KMS-11 (cell line): ENCODE results near the gene SLC25A39.

ENCODE experiments used
- H2AFZ ChIP-seq: fragments of 200-600 bp; sonication (generic); 2 replicates; pipeline ENCODE4 v1.6.1; 2016; ENCODE audit warnings: antibody characterized with exemption, mixed run types, low read depth
- H3K27ac ChIP-seq: fragments of 200-600 bp; sonication (generic); 2 replicates; pipeline ENCODE4 v1.6.1; 2016; ENCODE audit warnings: mild to moderate bottlenecking, mixed run types
- H3K27me3 ChIP-seq: fragments of 200-600 bp; sonication (generic); 2 replicates; pipeline ENCODE4 v1.6.1; 2017; ENCODE audit warnings: mild to moderate bottlenecking, low read depth, mixed run types, moderate library complexity; ENCODE audit not compliant: insufficient read depth
- H3K36me3 ChIP-seq: fragments of 200-600 bp; sonication (generic); 2 replicates; pipeline ENCODE4 v1.6.1; 2017; ENCODE audit warnings: mild to moderate bottlenecking, mixed run types; ENCODE audit not compliant: insufficient read depth
- H3K4me1 ChIP-seq: fragments of 200-600 bp; sonication (generic); 2 replicates; pipeline ENCODE4 v1.6.1; 2016; ENCODE audit warnings: mild to moderate bottlenecking, low read depth, mixed run types; ENCODE audit not compliant: poor library complexity, severe bottlenecking
- H3K4me2 ChIP-seq: fragments of 200-600 bp; sonication (generic); 2 replicates; pipeline ENCODE4 v1.7.0; 2016; ENCODE audit warnings: mild to moderate bottlenecking, mixed run types
- H3K4me3 ChIP-seq: fragments of 200-600 bp; sonication (generic); IDR thresholded peaks from 2 replicates; pipeline ENCODE4 v1.6.1; 2017; ENCODE audit warnings: low read depth, low read length, mixed read lengths; ENCODE audit not compliant: insufficient read depth
- H3K79me2 ChIP-seq: fragments of 200-600 bp; sonication (generic); 2 replicates; pipeline ENCODE4 v1.6.1; 2016; ENCODE audit warnings: low read depth, mixed run types; ENCODE audit not compliant: insufficient read depth
- H3K9ac ChIP-seq: fragments of 200-600 bp; sonication (generic); 2 replicates; pipeline ENCODE4 v1.6.1; 2016; ENCODE audit warnings: mild to moderate bottlenecking, mixed run types
- H4K20me1 ChIP-seq: fragments of 200-600 bp; sonication (generic); 2 replicates; pipeline ENCODE4 v1.6.1; 2016; ENCODE audit warnings: mild to moderate bottlenecking, mixed run types; ENCODE audit not compliant: insufficient read depth
- CTCF ChIP-seq: fragments of 200-600 bp; sonication (generic); conservative IDR thresholded peaks from 2 replicates; pipeline ENCODE4 v1.6.1; 2017; ENCODE audit warnings: low read depth, mild to moderate bottlenecking, antibody characterized with exemption, low read length, moderate library complexity, mixed read lengths

The SLC25A39 gene

GRCh38 chr17:44351961-44352827 is 27.6 kb upstream of the SLC25A39 start:
- TF ChIP-seq CTCF, result no peak
- Histone ChIP-seq H3K36me3 (no peaks in the 10 kb centered on the region), H2AFZ (no peak overlapping the region), H3K4me3 (no peak overlapping the region), H4K20me1 (no peaks in the 10 kb centered on the region), H3K27me3 (no peaks in the 10 kb centered on the region), H3K9ac (no peak overlapping the region), H3K4me1 (peaks cover 12% of the 10 kb centered on the region), H3K27ac (no peak overlapping the region), H3K4me2 (no peak overlapping the region), H3K79me2 (no peaks in the 10 kb centered on the region)

- Histone ChIP-seq H2AFZ (no peak overlapping the region), H3K4me1 (peaks cover 12% of the 10 kb centered on the region), H3K9ac (no peak overlapping the region), H4K20me1 (no peaks in the 10 kb centered on the region), H3K27me3 (no peaks in the 10 kb centered on the region), H3K4me3 (no peak overlapping the region), H3K4me2 (no peak overlapping the region), H3K27ac (no peak overlapping the region), H3K36me3 (no peaks in the 10 kb centered on the region), H3K79me2 (no peaks in the 10 kb centered on the region)
- no peak for TF ChIP-seq CTCF
These were observed 26.8 kb upstream of the SLC25A39 start for GRCh38 chr17:44351464-44351863.

GRCh38 chr17:44350733-44351226 is 26.2 kb upstream of the SLC25A39 start:
- Histone ChIP-seq H2AFZ (no peak overlapping the region), H3K4me2 (no peak overlapping the region), H3K4me3 (no peak overlapping the region), H3K4me1 (peaks cover 16% of the 10 kb centered on the region), H3K27me3 (no peaks in the 10 kb centered on the region), H3K36me3 (no peaks in the 10 kb centered on the region), H3K9ac (no peak overlapping the region), H4K20me1 (no peaks in the 10 kb centered on the region), H3K79me2 (no peaks in the 10 kb centered on the region), H3K27ac (no peak overlapping the region)
- TF ChIP-seq CTCF, result peak; percentile 93

- H3K27ac ChIP-seq, result no peak overlapping the region
- no peak overlapping the region for H3K4me3 ChIP-seq
- H3K4me1 ChIP-seq, result peaks cover 17% of the 10 kb centered on the region
- H2AFZ ChIP-seq, result no peak overlapping the region
- H3K9ac ChIP-seq, result no peak overlapping the region
- no peaks in the 10 kb centered on the region for H3K27me3 ChIP-seq
- no peak for TF ChIP-seq CTCF
- no peaks in the 10 kb centered on the region for H4K20me1 ChIP-seq
- H3K79me2 ChIP-seq, result no peaks in the 10 kb centered on the region
- no peak overlapping the region for H3K4me2 ChIP-seq
- H3K36me3 ChIP-seq, result no peaks in the 10 kb centered on the region
These were observed 25.0 kb upstream of the SLC25A39 start for GRCh38 chr17:44349553-44350070.
